Effector CD4-positive, alpha-beta T cell (primary cell): ENCODE measurements around the gene BTN3A1.
A peak's percentile ranks its signal among the peaks of the same experiment; 100 is the strongest.
"Not testable (repeated sequence)": the region's sequence is repeated elsewhere in the genome, so short reads cannot be mapped to it uniquely, and the experiment has no call there.

Source experiments
- DNase-seq: peaks from one replicate; pipeline ENCODE4 v3.0.0-alpha.2; 2020

Gene BTN3A1

DNA sequence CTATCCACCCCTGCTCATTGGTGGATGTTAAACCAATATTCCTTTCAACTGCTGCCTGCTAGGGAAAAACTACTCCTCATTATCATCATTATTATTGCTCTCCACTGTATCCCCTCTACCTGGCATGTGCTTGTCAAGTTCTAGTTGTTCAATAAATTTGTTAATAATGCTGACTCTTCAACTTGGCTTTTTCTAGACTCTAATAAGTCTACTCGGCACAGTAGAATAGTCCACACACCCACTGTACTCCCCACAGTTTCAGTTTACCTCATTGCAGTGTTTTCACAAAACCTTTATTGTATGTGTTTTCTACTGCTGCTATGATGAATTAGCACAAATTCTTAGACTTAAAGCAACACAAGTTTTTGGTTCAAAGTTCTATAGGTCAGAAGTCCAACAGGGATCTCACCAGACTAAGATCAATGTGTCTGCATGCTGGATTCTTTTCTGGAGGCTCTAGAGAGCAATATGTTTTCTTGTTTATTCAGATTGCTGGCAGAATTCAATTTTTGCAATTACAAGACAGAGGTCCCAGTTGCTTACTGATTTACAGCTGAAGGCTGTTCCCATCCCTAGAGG lies 13.1 kb downstream of the BTN3A1 start:
- DNase-seq: no peak

DNA sequence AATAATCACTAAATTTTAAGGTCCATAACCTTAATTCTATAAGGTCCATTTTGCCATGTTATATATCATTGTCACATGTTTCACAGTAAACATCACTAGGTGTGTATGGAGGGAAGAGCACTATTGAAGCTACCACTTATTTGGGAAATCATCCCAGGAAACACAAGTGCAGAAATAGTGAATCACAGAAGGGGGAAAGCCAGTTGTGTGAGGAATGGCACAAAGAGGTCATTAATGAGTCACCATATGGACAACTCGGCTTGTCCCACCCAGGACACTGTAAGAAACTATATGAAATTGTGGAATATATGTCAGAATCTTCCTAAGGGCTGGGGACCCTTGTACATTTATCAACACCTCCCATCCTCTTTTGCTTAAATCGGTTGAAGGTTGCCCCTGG lies 13.7 kb downstream of the BTN3A1 start:
- DNase-seq: no peak

DNA sequence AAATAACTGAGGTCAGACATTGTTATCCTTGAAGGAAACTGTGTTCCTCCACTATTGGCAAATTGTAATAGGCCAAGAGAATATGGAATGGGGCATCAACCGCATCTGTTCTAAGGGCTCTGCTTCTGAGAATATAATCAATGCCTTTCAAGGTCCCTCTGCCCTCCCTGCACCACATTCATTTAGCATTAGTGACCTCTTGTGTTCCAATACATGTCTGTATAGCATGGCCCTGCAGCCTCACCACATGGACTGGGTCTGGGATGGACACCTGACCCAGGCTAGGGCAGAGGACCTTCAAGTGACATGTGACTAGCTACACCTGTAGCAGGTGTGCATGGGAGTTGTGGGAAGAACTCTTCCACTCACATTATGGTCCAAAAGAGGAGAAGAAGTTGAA lies 14.2 kb downstream of the BTN3A1 start:
- no peak for DNase-seq

DNA sequence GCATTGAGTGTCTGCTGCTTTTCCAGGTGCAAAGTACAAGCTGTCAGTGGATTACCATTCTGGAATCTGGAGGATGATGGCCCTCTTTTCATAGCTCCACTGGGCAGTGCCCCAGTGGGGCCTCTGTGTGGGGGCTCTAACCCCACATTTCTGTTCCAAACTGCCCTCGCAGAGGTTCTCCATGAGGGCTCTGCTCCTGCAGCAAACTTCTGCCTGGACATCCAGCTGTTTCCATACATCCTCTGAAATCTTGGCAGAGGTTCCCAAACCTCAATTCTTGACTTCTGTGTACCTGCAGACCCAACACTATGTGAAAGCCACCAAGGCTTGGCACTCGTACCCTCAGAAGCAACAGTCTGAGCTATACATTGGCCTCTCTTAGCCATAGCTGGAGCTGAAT lies 16.0 kb downstream of the BTN3A1 start:
- not testable (repeated sequence) for DNase-seq

DNA sequence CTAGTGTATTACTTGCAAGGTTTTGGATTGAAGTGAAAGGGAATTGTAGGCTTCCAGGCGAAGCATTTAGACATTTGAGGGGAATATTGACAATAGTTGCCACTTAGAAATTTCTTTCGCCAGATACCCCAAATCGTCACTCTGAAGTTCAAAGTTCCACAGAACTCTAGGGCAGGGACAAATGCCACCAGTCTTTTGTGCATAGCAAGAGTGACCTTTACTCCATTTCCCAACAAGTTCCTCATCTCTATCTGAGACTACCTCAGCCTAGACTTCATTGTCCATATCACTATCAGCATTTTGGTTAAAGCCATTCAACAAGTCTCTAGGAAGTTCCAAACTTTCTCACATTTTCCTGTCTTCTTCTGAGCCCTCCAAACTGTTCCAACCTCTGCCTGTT lies 16.7 kb downstream of the BTN3A1 start:
- DNase-seq: not testable (repeated sequence)

DNA sequence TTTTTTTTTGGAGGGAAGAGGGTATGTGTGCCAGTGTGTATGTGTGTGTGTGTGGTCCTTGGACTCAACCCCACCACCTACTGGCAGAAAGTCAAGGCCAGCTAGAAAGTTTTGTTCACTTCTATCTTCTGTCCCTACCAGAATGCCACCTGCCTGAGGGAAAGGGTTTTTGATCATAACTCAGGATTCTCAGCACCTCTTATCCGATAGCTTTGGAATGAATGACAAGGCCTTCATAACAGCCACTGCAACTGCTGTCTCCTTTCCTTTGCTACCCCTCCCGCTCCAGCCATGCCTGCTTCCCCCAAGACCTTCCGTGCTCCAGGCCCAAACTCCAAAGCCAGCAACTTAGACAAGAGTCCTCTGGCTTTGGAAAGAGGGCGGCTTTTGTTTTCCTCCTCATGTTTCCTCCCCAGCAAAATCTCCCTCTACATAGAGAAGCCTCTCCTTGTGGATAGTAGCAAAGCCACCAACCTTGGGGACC lies 18.7 kb downstream of the BTN3A1 start:
- peak; percentile 9 for DNase-seq

DNA sequence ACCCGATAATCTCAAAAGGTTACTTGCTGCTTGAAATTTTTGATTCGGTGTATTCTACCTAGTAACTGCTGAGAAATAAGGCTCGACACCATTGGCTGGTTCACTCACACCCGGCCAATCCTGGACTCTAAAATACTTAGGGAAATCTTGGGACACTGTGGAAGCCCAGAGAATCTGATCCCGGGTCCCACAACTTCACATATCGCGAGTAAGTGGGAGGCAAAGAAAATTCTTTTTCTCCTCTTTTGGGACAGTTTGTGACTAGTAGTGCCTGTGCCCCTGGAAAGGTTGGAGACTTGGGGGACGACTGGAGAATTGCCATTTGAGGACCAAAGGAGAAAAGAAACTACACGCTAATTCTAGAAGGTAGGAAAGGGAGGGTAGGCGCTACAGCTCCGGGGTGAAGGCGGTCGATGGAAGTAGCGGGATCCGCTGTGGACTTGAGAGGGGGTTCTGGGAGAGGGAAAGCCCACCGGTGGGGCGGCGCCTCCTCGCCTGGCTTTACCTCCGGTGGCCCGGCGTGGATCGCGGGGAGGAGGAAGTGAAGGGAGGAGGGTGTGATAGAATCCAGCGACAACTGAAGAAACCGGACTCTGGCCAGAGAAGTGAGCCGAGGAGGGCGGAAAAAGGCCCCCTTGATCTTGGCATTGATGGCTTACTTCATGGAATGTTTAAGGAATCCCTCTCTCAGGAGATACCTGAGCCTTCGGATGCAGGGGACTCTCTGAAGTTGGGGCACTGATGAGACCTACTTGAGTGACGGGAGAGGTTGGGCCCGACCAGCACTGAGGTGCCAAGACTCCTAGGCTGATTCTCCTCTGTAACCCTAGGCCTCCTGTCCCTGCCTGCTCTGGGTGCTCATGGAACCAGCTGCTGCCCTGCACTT lies 19.4 kb downstream of the BTN3A1 start:
- peak; percentile 41 for DNase-seq

DNA sequence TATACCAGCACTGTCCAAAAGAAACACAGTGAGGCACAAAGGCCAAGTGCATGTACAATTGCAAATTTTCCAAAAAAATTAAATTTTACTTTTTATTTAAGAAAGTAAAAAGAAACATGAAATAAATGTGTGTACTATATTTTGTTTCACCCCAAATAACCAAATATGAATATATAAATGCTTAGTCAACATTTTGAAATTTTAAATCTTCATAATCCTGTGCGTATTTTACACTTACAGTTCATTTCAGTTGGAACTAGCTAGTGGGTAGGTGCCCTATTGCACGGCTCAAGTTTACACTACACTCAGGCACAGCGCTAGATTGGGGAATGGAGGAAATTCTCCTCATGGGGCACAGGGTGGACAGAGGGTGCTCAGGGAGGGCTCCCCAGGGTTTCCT lies 20.3 kb downstream of the BTN3A1 start:
- no peak for DNase-seq

DNA sequence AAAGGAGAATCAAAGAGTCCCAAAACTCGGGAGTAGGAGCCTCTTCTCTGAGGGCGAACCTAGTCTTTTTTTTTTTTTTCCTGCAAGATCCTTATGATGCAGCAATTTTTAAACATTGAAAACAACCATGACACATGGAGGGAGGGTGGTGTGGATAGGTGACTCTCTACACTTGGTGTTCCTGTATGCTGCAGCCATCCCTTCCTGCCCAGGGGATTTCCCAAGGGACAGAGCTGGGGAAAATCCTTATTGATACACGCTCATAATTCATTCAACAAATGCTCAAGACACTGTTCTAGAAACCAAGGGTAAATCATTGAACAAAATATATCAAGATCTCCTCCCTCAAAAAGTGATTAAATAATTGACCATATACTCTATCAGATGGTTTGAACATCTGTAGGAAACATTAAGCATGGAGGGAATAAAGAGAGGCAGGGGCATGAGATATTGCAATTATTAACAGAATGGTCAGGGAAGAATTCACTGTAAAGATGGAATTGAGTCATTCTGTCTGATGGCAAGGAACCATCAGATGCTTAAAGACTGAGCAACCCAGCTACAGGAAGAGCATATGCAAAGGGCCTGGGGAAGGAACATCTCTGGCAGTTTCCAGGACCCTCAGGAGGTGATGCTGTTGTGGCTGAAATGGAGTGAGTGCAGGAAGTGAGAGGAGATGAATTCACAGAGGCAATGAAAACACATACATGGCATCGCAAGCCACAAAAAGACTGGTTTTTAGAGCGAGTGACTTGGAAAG lies 24.8 kb downstream of the BTN3A1 start:
- DNase-seq: no peak

DNA sequence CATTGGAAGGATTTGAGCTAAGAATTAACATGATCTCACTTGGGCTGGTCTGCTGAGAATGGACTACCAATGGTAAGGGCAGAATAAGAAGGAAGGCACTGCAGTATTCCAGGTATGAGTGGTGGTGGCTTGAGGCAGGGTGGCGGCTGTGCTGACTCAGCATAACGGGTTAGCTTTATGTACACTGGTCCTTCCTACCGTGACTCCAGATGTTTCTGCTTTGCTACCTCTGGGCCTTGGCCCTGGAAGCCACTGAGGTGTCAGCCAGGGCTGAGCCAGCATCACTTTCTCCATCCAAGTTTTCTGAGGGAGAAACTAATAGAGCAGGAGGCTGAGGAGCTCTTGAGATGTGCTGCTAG lies 25.4 kb downstream of the BTN3A1 start:
- DNase-seq: no peak

DNA sequence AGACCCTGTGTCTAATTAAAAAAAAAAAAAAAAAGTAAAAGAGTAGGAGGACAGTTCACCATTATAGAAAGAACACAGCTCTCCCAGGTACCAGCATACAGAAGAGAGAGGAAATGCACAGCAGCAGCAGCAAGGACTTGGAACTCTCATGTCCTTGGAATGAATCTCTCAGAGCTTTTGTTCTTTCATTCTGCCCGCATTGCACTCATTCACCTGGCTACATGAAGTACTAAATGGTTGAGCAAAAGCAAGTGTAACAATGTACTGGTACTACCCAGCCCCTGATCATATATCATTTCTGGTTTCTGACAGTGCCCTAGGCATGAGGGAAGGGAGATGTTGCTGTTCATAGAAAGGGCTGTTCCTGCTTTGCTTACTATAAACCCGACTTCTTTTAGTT lies 26.1 kb downstream of the BTN3A1 start:
- DNase-seq: no peak

DNA sequence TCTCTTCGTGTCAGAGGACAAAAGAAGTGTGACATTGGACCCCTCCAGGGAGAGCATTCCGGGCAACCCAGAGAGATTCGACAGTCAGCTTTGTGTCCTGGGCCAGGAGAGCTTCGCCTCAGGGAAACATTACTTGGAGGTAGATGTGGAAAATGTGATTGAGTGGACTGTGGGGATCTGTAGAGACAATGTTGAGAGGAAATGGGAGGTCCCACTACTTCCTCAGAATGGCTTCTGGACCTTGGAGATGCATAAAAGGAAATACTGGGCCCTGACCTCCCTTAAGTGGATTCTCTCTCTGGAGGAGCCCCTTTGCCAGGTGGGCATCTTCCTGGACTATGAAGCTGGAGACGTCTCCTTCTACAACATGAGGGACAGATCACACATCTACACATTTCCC lies 28.7 kb downstream of the BTN3A1 start:
- DNase-seq: no peak

DNA sequence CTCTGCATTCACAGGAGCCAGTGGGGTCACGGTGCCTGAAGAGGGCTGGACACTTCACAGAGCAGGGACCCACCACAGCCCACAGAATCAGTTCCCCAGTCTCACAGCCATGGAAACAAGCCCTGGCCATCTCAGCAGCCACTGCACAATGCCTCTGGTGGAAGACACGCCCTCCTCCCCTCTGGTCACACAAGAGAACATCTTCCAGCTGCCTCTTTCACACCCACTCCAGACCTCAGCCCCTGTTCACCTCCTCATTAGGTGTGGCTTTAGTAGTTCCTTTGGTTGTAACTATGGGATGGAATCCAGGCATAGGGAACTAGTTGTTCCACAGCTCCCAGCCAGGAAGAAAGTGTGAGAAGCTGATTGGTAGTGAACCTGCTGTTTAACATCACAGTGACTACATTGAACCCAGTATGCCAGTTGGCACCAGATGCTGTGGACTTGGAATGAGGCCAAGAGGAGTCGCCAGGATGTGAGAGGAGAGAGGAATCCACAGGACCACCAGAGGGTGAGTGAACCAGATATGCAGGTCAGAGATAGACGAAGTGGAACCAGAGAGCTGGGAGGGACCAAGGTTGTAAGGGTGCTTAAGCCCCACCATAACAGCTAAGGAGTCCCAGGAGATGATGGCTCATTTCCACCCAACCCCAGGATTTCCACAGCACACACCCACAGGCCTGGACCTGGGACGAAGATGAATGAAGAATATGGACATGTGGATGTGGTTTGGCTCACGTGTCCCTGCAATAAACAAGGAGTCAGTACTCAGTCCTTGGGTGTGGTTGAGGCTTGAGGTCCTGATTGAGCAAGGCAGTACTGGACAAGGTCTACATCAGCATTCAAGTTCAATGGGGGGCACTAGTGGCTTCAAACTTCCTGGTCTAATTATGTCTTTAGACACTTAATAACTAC lies 29.4 kb downstream of the BTN3A1 start:
- no peak for DNase-seq

DNA sequence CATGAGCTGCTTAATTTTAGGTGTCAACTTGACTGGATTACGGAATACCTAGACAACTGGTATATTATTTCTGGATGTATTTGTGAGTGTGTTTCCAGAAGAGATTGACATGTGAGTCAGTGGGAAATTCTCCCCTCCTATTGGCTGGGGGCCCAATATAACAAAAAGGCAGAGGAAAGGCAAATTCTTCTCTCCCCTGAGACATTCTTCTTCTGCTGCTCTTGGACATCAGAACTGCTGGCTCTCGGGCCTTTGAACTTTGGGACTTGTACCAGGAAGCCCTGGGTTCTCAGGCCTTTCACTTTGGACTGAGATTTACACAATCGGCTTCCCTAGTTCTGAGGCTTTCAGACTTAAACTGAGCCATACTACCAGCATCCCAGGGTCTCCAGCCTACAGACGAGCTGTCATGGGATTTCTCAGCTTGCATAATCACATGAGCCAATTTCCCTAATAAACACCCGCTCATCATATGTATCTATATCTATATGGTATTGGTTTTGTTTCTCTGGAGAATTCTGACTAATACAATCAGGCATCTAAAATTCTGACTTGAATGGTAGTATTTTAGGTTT lies 30.6 kb downstream of the BTN3A1 start:
- DNase-seq: no peak

DNA sequence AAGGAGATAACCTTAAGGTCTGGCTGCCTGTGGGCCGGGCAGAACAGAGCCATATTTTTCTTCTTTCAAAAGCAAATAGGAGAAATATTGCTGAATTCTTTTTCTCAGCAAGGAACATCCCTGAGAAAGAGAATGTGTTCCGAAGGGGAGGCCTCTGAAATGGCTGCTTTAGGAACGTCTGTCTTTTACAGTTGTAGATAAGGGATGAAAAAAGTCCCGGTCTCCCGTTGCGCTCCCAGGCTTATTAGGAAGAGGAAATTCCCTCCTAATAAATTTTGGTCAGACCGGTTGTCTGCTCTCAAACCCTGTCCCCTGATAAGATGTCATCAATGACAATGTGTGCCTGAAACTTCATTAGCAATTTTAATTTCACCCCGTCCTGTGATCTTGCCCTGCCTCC lies 31.6 kb downstream of the BTN3A1 start:
- not testable (repeated sequence) for DNase-seq

DNA sequence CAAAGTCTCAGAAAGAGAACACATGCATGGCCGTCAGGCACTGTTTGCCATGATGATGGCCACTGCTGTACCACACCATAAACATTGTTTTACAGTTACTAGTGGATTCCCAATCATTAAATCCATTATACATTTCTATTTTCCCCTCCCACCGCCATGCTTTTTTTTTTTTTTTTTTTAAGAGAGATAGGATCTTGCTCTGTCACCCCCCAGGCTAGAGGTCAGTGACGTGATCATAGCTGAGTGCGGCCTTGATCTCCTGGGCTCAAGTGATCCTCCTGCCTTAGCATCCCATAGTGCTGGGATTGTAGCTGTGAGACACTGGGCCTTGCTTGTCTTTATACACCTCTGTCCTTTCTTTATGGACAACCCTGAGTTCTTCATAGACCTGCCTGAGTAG lies 33.9 kb downstream of the BTN3A1 start:
- DNase-seq: no peak

DNA sequence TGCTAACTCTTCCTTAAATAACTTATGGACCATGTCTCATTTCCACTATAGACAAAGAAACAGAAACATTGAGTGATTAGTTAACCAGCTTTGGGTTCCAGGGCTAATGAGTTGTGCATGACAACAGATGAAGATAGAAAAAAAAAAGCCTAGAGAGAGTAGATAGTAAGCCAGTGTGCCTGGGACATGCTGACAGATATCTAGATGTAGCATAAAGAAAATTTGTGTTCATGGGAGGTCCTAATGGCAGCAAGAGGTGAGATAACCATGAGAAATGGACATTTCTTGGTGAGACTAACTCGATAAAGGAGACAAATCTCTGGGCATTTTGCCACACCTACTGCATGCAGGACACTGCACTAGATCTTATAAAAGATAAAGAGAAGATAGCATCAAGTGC lies 35.5 kb downstream of the BTN3A1 start:
- DNase-seq: no peak

DNA sequence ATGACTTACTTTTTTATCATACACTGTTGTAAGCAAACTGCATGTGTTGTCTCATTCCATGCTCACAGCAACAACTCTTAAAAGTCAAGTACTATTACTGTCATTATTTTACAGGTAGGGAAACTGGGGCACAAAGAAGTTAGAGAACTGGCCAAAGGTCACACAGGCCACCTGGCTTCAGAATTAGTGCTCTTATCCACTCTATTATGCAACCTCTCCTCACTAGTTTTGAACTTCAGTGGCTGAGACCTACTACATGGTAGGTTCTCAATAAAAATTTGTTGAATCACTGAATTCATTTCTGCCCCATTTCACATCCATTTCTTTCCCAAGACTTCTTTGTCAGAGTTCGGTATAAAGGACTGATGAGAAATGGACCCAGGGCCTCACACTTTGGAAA lies 35.9 kb downstream of the BTN3A1 start:
- DNase-seq: no peak

DNA sequence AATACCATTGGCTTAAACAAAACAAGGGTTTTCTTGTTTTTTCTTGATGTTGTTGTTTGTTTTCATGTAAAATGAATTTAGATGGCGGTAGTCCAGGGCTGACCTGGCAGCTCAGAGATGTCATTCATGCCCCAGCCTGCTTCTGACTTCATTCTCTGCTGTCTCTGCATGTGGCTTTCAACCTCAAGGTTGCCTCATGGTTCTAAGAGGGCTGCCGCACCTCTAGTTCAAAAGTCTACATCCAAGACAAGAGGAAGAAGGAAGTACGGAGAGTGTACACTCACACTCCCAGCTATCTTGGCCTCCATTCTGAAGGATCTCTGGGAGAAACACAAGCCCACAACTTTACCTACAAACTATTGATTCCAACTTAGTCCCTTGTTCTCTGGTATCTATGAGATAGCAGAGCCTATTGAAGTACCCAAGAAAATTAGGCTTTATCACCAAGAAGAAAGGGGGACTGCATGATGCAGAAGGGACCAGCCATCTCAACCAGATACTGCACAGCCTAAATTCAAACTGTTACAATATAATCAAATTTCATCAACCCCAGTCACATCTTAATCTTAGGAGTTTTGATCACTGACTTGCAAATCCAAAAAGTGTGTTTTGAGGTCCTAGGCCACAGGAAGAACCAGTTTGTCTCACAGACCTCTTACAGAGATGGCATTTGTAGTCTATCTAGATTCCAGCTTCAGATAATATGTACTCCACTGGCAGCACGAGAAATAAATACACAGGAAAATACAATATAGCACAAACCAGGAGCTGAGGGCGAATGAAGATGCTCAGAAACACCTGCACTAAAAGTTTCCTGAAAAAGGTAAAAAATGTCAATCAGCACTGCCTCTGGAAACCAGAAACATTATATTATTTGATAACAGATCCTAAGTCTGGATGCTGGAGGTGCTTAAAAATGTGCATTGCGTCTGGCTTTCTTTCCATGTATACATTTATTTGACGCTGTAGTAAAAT lies 37.4 kb downstream of the BTN3A1 start:
- DNase-seq: no peak

DNA sequence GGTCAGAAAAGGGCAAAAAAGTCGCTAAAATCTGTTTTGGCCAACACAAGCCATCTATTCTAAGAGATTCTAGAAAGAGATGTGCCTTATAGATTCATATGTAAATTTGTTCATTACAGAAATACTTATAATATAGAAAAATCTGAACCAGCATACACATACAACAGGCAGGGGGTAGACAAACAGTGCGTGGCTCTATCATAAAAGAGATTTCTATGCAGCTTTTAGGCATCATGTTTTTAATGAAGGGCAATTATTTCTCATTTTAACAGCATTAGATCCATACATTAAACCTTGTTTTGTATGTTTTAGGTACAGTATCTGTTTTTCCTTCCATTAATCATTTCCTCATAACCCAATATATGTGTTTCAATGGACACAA lies 38.9 kb downstream of the BTN3A1 start:
- no peak for DNase-seq

DNA sequence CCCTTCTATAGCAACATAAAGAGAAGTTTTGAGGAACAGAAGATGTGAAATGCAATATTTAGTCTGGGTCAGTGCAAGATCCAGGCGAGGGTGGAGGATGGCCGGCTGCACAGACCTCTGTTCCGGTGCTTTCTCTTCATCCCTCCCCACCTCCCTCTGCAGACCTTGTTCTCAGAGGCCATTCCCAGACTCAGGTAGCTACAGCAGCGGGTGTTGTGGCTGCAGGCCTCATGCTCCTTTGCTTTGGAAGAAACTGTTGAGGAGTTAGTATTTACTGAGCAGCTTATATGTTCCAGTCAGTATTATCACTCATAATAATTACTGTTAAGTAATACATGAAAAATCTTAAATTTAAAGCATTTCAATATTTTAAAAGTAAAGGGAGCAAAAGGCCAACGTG lies 39.9 kb downstream of the BTN3A1 start:
- no peak for DNase-seq
